Effector memory CD4-positive, alpha-beta T cell (primary cell): ENCODE results near the gene STARD8.
A peak's percentile ranks its signal among the peaks of the same experiment; 100 is the strongest.
"Not testable (repeated sequence)": the region's sequence is repeated elsewhere in the genome, so short reads cannot be mapped to it uniquely, and the experiment has no call there.

Experiments used
- DNase-seq, 3 donors: peaks; one replicate each; pipeline ENCODE4 v3.0.0-alpha.2; 2020
- H3K27ac ChIP-seq: 2 replicates; pipeline ENCODE4 v1.7.0; 2013; ENCODE audit warnings: mild to moderate bottlenecking, low read length, moderate library complexity; ENCODE audit not compliant: insufficient read depth, poor library complexity, severe bottlenecking
- H3K27me3 ChIP-seq: replicated peaks from 2 replicates; pipeline ENCODE4 v1.7.0; 2013; ENCODE audit warnings: mild to moderate bottlenecking, low read length; ENCODE audit not compliant: insufficient read depth, control insufficient read depth, poor library complexity, severe bottlenecking
- H3K36me3 ChIP-seq: 2 replicates; pipeline ENCODE4 v1.7.0; 2013; ENCODE audit warnings: mild to moderate bottlenecking, low read length, moderate library complexity; ENCODE audit not compliant: control insufficient read depth, insufficient read depth
- H3K4me1 ChIP-seq: 2 replicates; pipeline ENCODE4 v1.7.0; 2013; ENCODE audit warnings: low read length, mild to moderate bottlenecking; ENCODE audit not compliant: control insufficient read depth, insufficient read depth, poor library complexity, severe bottlenecking
- H3K4me3 ChIP-seq: 2 replicates; pipeline ENCODE4 v1.7.0; 2013; ENCODE audit warnings: low read length, low read depth, mild to moderate bottlenecking; ENCODE audit not compliant: insufficient read depth, poor library complexity, severe bottlenecking
- H3K9me3 ChIP-seq: 2 replicates; pipeline ENCODE4 v1.7.0; 2013; ENCODE audit warnings: mild to moderate bottlenecking, low read length, moderate library complexity; ENCODE audit not compliant: control insufficient read depth

STARD8 gene

DNA sequence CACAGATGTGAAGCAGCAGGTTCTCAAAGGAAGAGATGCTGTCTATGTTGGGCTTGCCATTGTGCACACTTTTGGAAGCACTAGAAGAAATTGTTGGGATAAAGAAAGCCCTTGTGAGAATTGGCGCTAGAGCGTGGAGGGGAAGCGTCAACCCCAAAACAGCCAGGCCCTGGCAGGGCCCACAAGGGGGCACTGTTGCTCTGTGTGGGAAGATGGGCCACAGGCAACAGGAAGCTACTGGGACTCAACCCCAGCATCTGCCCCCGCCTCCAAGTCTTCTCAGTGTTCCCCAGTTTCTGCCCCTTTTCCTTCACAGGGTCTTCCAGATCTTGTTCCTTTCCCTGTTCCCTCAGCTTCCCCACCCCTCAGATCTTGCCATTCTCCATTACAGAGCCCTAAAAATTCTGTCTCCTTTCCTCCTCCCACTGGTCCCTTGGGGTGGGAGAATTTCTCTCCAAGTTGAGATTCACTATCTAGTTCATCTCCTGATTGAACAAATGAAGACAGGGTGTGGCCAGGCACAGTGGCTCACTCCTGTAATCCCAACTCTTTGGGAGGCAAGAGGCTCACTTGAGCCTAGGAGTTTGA, 85.5 kb downstream of the STARD8 start:
- H3K9me3 ChIP-seq = no peaks in the 10 kb centered on the region
- peak in 2 of 3 donors; percentile 22 to 43 for DNase-seq
- no peaks in the 10 kb centered on the region for H3K27me3 ChIP-seq
- H3K36me3 ChIP-seq = no peaks in the 10 kb centered on the region
- H3K4me3 ChIP-seq = no peak overlapping the region
- no peak overlapping the region for H3K27ac ChIP-seq
- no peaks in the 10 kb centered on the region for H3K4me1 ChIP-seq

DNA sequence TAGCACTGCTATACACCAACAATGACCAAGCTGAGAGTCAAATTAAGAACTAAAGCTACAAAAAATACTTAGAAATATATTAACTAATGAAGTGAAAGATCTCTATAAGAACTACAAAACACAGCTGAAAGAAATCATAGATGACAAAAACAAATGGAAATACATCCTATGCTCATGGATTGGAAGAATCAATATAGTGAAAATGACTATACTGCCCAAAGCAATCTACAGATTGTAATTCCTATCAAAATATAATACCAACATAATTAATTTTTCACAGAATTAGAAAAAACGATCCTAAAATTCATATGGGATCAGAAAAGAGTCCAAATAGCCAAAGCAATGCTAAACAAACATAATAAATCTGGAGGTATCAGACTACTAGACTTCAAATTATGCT, 87.8 kb downstream of the STARD8 start:
- no peaks in the 10 kb centered on the region for H3K4me1 ChIP-seq
- H3K27me3 ChIP-seq = no peaks in the 10 kb centered on the region
- no peak overlapping the region for H3K4me3 ChIP-seq
- H3K9me3 ChIP-seq = no peaks in the 10 kb centered on the region
- H3K27ac ChIP-seq = no peak overlapping the region
- no peaks in the 10 kb centered on the region for H3K36me3 ChIP-seq
- no peak for DNase-seq

DNA sequence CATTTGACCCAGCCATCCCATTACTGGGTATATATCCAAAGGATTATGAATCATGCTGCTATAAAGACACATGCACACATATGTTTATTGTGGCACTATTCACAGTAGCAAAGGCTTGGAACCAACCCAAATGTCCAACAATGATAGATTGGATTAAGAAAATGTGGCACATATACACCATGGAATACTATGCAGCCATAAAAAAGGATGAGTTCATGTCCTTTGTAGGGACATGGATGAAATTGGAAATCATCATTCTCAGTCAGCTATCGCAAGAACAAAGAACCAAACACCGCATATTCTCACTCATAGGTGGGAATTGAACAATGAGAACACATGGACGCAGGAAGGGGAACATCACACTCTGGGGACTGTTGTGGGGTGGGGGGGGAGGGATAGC, 94.4 kb downstream of the STARD8 start:
- H3K27ac ChIP-seq, H3K9me3 ChIP-seq, H3K4me1 ChIP-seq, DNase-seq, H3K27me3 ChIP-seq, H3K36me3 ChIP-seq, H3K4me3 ChIP-seq: not testable (repeated sequence)

DNA sequence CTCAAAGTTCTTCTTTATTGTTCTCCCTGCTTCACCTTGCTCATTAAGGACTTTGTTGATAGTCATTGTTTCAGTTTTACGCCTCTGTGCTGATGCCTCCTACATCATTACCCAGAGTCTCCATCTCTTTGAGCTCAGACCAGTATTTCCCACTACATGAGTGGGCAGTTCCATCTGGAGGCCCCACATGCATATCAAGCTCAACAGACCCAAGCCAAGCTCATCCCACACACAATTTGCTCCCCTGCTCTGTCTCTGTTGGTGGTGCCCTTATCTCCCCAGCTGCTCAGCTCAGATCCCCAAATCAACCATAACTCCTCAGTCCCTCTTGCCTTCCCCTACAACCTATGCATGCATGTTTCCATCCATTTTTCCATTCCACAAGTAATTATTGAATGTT, 96.3 kb downstream of the STARD8 start:
- H3K27ac ChIP-seq = no peak overlapping the region
- DNase-seq = no peak
- no peaks in the 10 kb centered on the region for H3K4me1 ChIP-seq
- no peak overlapping the region for H3K4me3 ChIP-seq
- no peaks in the 10 kb centered on the region for H3K36me3 ChIP-seq
- H3K9me3 ChIP-seq = no peaks in the 10 kb centered on the region
- no peaks in the 10 kb centered on the region for H3K27me3 ChIP-seq

DNA sequence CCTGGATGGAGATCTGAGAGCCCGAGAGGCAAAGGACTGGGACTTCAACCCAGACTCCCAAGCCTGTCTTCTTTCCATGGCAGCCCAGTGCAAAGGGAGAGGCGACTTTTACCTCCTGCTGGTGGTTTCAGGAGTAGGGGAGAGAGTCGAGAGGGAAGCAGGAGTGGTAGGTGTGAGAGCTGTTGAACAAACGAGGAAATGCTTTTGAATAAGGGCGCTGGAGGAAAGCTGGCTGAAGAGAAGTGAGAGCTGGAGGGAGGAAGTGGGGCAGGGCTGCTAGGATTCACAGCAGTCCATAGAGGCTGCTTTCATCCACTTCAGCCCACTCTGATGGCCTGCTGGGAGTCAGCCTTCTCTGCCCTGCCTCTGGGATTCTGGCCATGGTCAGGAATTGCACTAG, 99.5 kb downstream of the STARD8 start:
- H3K27ac ChIP-seq = no peak overlapping the region
- no peak overlapping the region for H3K4me3 ChIP-seq
- no peaks in the 10 kb centered on the region for H3K4me1 ChIP-seq
- H3K9me3 ChIP-seq = no peaks in the 10 kb centered on the region
- no peaks in the 10 kb centered on the region for H3K36me3 ChIP-seq
- no peak for DNase-seq
- no peaks in the 10 kb centered on the region for H3K27me3 ChIP-seq

DNA sequence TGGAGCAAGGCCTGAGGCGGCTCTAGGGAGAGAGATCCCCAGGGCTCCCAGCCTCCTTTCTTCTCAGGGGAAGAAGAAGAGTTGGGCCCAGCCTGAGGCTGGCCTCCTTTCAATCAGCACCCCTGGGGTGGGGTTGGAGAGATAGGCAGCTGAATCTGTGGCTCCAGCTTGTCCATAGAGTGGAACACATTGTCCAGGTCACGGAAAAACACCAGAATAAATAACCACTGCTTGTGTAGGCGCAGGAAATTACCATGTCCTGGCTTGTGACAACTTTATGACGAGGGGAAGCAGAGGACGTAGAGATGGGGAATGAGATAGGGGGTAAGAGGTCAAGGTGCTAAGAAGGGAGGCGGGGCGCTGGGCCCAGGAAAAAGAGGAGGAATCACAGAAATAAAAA, 100.6 kb downstream of the STARD8 start:
- Histone ChIP-seq H3K9me3 (no peaks in the 10 kb centered on the region), H3K27ac (no peak overlapping the region), H3K27me3 (no peaks in the 10 kb centered on the region), H3K4me1 (no peaks in the 10 kb centered on the region), H3K4me3 (no peak overlapping the region), H3K36me3 (no peaks in the 10 kb centered on the region)
- no peak for DNase-seq

DNA sequence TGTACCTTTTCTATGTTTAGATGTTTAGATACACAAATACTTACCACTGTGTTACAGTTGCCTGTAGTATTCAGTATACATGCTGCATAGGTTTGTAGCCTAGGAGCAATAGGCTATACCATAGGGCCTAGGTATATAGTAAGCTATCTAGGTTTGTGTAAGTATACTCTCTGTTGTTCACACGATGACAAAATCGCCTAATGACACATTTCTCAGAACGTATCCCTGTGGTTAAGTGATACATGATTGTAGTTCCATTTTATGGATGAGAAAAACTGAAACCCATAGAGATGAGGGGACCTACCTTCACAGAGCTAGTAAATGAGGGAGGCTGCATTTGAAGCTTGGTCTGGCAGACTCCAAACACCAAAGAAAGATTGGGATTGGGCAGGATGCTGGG, 102.0 kb downstream of the STARD8 start:
- H3K27ac ChIP-seq = no peak overlapping the region
- no peak for DNase-seq
- no peaks in the 10 kb centered on the region for H3K27me3 ChIP-seq

DNA sequence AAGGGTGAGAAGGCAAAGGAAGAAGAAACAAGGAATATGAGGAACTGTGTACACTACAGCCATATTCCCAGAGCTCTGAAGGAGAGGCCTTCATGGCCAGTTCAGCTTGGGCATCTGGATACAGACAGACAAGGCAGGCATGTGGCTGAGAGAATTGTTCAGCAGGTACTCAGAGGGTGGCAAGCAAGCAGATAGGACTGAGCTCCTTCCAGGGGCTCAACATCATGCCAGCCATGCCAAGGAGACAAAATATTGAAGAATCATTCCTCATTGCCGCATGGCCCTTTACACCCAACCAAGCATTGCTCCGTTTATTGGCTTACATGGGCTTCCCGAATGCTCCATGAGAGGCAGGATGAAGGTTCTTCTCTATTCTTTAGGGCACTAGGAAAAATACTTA, 102.8 kb downstream of the STARD8 start:
- H3K36me3 ChIP-seq = no peaks in the 10 kb centered on the region
- no peak overlapping the region for H3K27ac ChIP-seq
- H3K9me3 ChIP-seq = no peaks in the 10 kb centered on the region
- no peak overlapping the region for H3K4me3 ChIP-seq
- no peaks in the 10 kb centered on the region for H3K4me1 ChIP-seq
- no peaks in the 10 kb centered on the region for H3K27me3 ChIP-seq
- DNase-seq = no peak

More for the DNA sequence above, 102.0 kb downstream of the STARD8 start:
- H3K9me3 ChIP-seq = no peaks in the 10 kb centered on the region
- H3K4me3 ChIP-seq = no peak overlapping the region
- H3K4me1 ChIP-seq = no peaks in the 10 kb centered on the region
- H3K36me3 ChIP-seq = no peaks in the 10 kb centered on the region

DNA sequence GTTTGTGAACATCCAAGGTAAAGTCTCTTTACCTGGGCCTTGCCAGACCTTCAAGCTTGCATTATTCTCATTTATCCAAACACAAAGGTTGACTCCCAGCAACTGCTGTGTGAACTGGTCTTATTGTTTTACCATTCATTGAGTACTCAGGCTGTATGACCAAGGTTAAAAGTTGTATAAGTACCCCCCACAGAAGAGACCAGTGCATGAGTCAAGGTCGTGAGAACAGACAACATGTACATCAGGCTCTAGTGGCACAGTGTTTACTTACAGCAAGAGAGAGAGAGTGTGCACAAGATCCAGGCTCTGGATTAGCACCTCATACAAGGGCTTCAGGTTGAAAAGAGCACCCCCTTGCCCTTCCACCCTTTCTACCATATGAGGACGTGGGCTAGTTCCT, 103.9 kb downstream of the STARD8 start:
- Histone ChIP-seq H3K36me3 (no peaks in the 10 kb centered on the region), H3K27me3 (no peaks in the 10 kb centered on the region), H3K4me3 (no peak overlapping the region), H3K9me3 (no peaks in the 10 kb centered on the region), H3K27ac (no peak overlapping the region), H3K4me1 (no peaks in the 10 kb centered on the region)
- no peak for DNase-seq

DNA sequence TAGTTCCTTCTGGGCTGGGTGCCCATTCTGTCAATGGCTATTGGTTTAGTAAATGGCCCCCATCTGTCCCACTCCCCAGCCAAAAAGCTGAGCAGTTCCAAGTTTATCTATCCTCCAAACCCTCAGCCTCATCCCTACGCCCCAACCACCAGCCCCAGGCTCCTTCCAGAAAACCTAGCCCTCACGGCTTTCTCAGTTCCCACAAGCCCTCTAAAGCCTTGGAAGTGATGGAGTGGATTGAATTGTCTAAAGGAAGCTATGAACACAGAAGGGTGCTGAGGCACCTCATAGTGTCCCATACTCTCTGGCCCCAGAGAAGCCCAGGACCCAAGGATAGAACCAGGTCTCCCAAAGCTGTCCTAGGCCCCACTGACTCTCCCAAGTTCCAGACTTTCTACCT, 105.8 kb downstream of the STARD8 start:
- H3K4me3 ChIP-seq = no peak overlapping the region
- H3K9me3 ChIP-seq = no peaks in the 10 kb centered on the region
- no peaks in the 10 kb centered on the region for H3K36me3 ChIP-seq
- no peak for DNase-seq
- H3K27ac ChIP-seq = no peak overlapping the region
- H3K4me1 ChIP-seq = no peaks in the 10 kb centered on the region
- H3K27me3 ChIP-seq = no peaks in the 10 kb centered on the region

DNA sequence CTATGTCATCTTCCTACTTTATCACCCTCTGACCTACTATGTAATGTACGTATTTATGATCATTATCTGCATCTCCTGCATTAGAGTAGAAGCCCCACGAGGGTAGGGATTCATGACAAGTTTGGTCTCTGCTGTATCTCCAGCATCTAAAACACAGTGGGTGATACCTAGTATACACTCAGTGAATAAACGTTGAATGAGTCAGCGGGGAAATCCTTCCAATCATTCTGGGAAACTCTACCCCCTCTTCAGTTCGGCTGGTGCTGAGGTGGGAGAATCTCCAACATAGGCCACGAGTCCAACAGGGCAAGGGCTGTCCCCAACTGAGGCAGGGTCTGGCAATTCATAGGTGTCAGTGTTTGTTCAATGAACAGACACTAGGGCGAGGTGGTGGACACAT, 106.9 kb downstream of the STARD8 start:
- DNase-seq = no peak
- H3K4me1 ChIP-seq = no peaks in the 10 kb centered on the region
- H3K9me3 ChIP-seq = no peaks in the 10 kb centered on the region
- H3K27me3 ChIP-seq = no peaks in the 10 kb centered on the region
- no peak overlapping the region for H3K4me3 ChIP-seq
- H3K36me3 ChIP-seq = no peaks in the 10 kb centered on the region
- H3K27ac ChIP-seq = no peak overlapping the region
